Lower leg skin (tissue), 3 donors: ENCODE data around the gene AUTS2.

ENCODE experiments used
- CTCF ChIP-seq, 3 donors: fragments of 450-650 bp; IDR thresholded peaks; one replicate each; pipeline ENCODE4 v1.5.1; 2016; ENCODE audit warnings: antibody characterized with exemption in 3 of 3, mild to moderate bottlenecking in 3 of 3, moderate library complexity in 2 of 3
- POLR2A ChIP-seq, 2 donors: fragments of 450-650 bp; IDR thresholded peaks; one replicate each; pipeline ENCODE4 v1.6.1; 2016 to 2017; ENCODE audit warnings: antibody characterized with exemption in 2 of 2, mild to moderate bottlenecking in 1 of 2, moderate library complexity in 1 of 2

- no peak for TF ChIP-seq CTCF (IDR thresholded peaks at IDR 0.05)
- no peak for TF ChIP-seq POLR2A (IDR thresholded peaks at IDR 0.05)
These were observed 496.6 kb downstream of the AUTS2 start for GRCh38 chr7:70094831-70095230.
